H9 (cell line): ENCODE results near the gene AMPH. TPM values are rescaled to one million over a fixed set of nuclear protein-coding genes. Genes with fewer than 3 reads are reported as not detected.

Experiments
- DNase-seq: peaks from one replicate; pipeline ENCODE4 v3.0.0-alpha.2; 2017
- H2AFZ ChIP-seq: one replicate; pipeline ENCODE4 v1.6.1; 2013; ENCODE audit warnings: mild to moderate bottlenecking, low read length, control low read depth, moderate library complexity
- H2AK5ac ChIP-seq: 2 replicates; pipeline ENCODE4 v1.6.1; 2013; ENCODE audit warnings: low read length, control low read depth, mixed read lengths; ENCODE audit not compliant: insufficient read length
- H2BK120ac ChIP-seq: one replicate; pipeline ENCODE4 v1.6.1; 2013; ENCODE audit warnings: low read depth, mild to moderate bottlenecking, low read length, control low read depth, inconsistent platforms; ENCODE audit not compliant: poor library complexity, severe bottlenecking
- H2BK12ac ChIP-seq: 2 replicates; pipeline ENCODE4 v1.6.1; 2013; ENCODE audit warnings: low read length, control low read depth, mixed read lengths, low read depth; ENCODE audit not compliant: insufficient read length
- H2BK15ac ChIP-seq: 2 replicates; pipeline ENCODE4 v1.6.1; 2013; ENCODE audit warnings: low read depth, low read length, control low read depth
- H2BK20ac ChIP-seq: one replicate; pipeline ENCODE4 v1.6.1; 2013; ENCODE audit warnings: low read depth, mild to moderate bottlenecking, low read length, control low read depth, inconsistent platforms; ENCODE audit not compliant: poor library complexity, severe bottlenecking
- H2BK5ac ChIP-seq: 2 replicates; pipeline ENCODE4 v1.6.1; 2013; ENCODE audit warnings: low read length, control low read depth, mixed read lengths; ENCODE audit not compliant: insufficient read length
- H3K14ac ChIP-seq: 2 replicates; pipeline ENCODE4 v1.6.1; 2013; ENCODE audit warnings: low read length, control low read depth; ENCODE audit not compliant: insufficient read depth
- H3K18ac ChIP-seq: 2 replicates; pipeline ENCODE4 v1.6.1; 2013; ENCODE audit warnings: low read depth, mild to moderate bottlenecking, mixed read lengths, low read length, control low read depth; ENCODE audit not compliant: insufficient read length
- H3K23ac ChIP-seq: 2 replicates; pipeline ENCODE4 v1.6.1; 2013; ENCODE audit warnings: low read length, control low read depth, mixed read lengths, low read depth; ENCODE audit not compliant: insufficient read length
- H3K23me2 ChIP-seq: 2 replicates; pipeline ENCODE4 v1.6.1; 2013; ENCODE audit warnings: low read depth, mild to moderate bottlenecking, mixed read lengths, low read length, control low read depth; ENCODE audit not compliant: insufficient read length, poor library complexity, severe bottlenecking
- H3K27ac ChIP-seq: 2 replicates; pipeline ENCODE4 v1.5.1; 2013; ENCODE audit warnings: low read length, control low read depth, mixed read lengths, low read depth; ENCODE audit not compliant: insufficient read length
- H3K27me3 ChIP-seq: 2 replicates; pipeline ENCODE4 v1.6.1; 2013; ENCODE audit warnings: low read length, control low read depth, inconsistent platforms; ENCODE audit not compliant: insufficient read depth
- H3K4ac ChIP-seq: 2 replicates; pipeline ENCODE4 v1.6.1; 2013; ENCODE audit warnings: low read depth, mild to moderate bottlenecking, control low read depth, inconsistent platforms, low read length, moderate library complexity
- H3K4me1 ChIP-seq: 2 replicates; pipeline ENCODE4 v1.6.1; 2013; ENCODE audit warnings: low read length, control low read depth, inconsistent platforms; ENCODE audit not compliant: insufficient read depth
- H3K4me2 ChIP-seq: 2 replicates; pipeline ENCODE4 v1.6.1; 2013; ENCODE audit warnings: low read length, control low read depth, mixed read lengths; ENCODE audit not compliant: insufficient read length, insufficient read depth
- H3K56ac ChIP-seq: 2 replicates; pipeline ENCODE4 v1.6.1; 2013; ENCODE audit warnings: low read depth, mild to moderate bottlenecking, mixed read lengths, low read length, control low read depth; ENCODE audit not compliant: insufficient read length
- H3K79me1 ChIP-seq: 2 replicates; pipeline ENCODE4 v1.6.1; 2013; ENCODE audit warnings: low read depth, mild to moderate bottlenecking, moderate library complexity, low read length, control low read depth, inconsistent platforms; ENCODE audit not compliant: insufficient read depth, poor library complexity, severe bottlenecking
- H3K79me2 ChIP-seq: 2 replicates; pipeline ENCODE4 v1.6.1; 2013; ENCODE audit warnings: low read length, control low read depth, inconsistent platforms; ENCODE audit not compliant: insufficient read depth
- H3K9ac ChIP-seq: 2 replicates; pipeline ENCODE4 v1.6.1; 2013; ENCODE audit warnings: low read length, control low read depth, mixed read lengths; ENCODE audit not compliant: insufficient read length; ENCODE audit errors: extremely low read depth
- H3K9me3 ChIP-seq: one replicate; pipeline ENCODE4 v1.6.1; 2013; ENCODE audit warnings: low read depth, low read length, inconsistent platforms; ENCODE audit not compliant: control insufficient read depth
- H3T11ph ChIP-seq: one replicate; pipeline ENCODE4 v1.6.1; 2013; ENCODE audit warnings: mild to moderate bottlenecking, low read length, control low read depth, inconsistent platforms
- H4K20me1 ChIP-seq: one replicate; pipeline ENCODE4 v1.6.1; 2013; ENCODE audit not compliant: control insufficient read depth, insufficient read length, insufficient read depth
- H4K5ac ChIP-seq: 2 replicates; pipeline ENCODE4 v1.6.1; 2013; ENCODE audit warnings: low read depth, mild to moderate bottlenecking, mixed read lengths, low read length, control low read depth; ENCODE audit not compliant: insufficient read length
- H4K8ac ChIP-seq: replicated peaks from 2 replicates; pipeline ENCODE4 v1.6.1; 2013; ENCODE audit warnings: low read length, control low read depth, mixed read lengths, low read depth; ENCODE audit not compliant: insufficient read length
- H4K91ac ChIP-seq: 2 replicates; pipeline ENCODE4 v1.6.1; 2013; ENCODE audit warnings: low read depth, mild to moderate bottlenecking, moderate library complexity, mixed read lengths, low read length, control low read depth; ENCODE audit not compliant: insufficient read length
- H3K27ac Mint-ChIP-seq, 3 experiments: 2 replicates in 2 of 3; 3 replicates in 1 of 3; pipeline ENCODE4 v1.8.0; 2020 to 2021; ENCODE audit warnings: mixed read lengths in 3 of 3, mild to moderate bottlenecking in 1 of 3, moderate library complexity in 1 of 3
- H3K27me3 Mint-ChIP-seq: 2 replicates; pipeline ENCODE4 v1.8.0; 2021; ENCODE audit warnings: low read depth, mild to moderate bottlenecking, moderate library complexity, mixed read lengths
- H3K36me3 Mint-ChIP-seq, 3 experiments: 2 replicates in 2 of 3; 3 replicates in 1 of 3; pipeline ENCODE4 v1.8.0; 2020 to 2021; ENCODE audit warnings: low read depth in 3 of 3, mixed read lengths in 3 of 3; ENCODE audit not compliant: insufficient read depth in 1 of 3
- H3K4me1 Mint-ChIP-seq, 2 experiments: 2 replicates each; pipeline ENCODE4 v1.8.0; 2020; ENCODE audit warnings: mixed read lengths in 2 of 2
- H3K4me3 Mint-ChIP-seq, 2 experiments: 2 replicates in 1 of 2; 3 replicates in 1 of 2; pipeline ENCODE4 v1.8.0; 2020 to 2021; ENCODE audit warnings: mild to moderate bottlenecking in 2 of 2, mixed read lengths in 2 of 2, moderate library complexity in 1 of 2
- H3K9me3 Mint-ChIP-seq, 2 experiments: 2 replicates in 1 of 2; 3 replicates in 1 of 2; pipeline ENCODE4 v1.8.0; 2020; ENCODE audit warnings: mild to moderate bottlenecking in 2 of 2, mixed read lengths in 2 of 2, moderate library complexity in 1 of 2
- CTCF ChIP-seq: fragments of 200-600 bp; sonication (generic); conservative IDR thresholded peaks from 3 replicates; pipeline ENCODE4 v1.8.0; 2021; ENCODE audit warnings: antibody characterized with exemption, mild to moderate bottlenecking
- WGBS: extraction: QIAGEN DNeasy Blood & Tissue Kit; methylation state at CpG from one replicate; pipeline ENCODE4 v1.1.7; 2013; ENCODE audit warnings: missing lambda C conversion rate, low lambda C conversion rate, mixed read lengths; ENCODE audit not compliant: insufficient read length; ENCODE audit errors: extremely low coverage; 5-methylcytosine and 5-hydroxymethylcytosine counted together
- total RNA-seq: library from RNA; stranded (reverse); gene quantifications from 2 replicates; pipeline ENCODE4 v1.2.1, GENCODE V29; 2021

Gene AMPH
- total RNA-seq, 1 experiment from 2014 or later, result 4.8 TPM

GRCh38 chr7:38673795-38674194 lies 42.6 kb upstream of the AMPH start:
- H3K23me2 ChIP-seq, result no peaks in the 10 kb centered on the region
- H3K56ac ChIP-seq, result no peak overlapping the region
- H3T11ph ChIP-seq, result no peak overlapping the region
- no peak for TF ChIP-seq CTCF
- no peak overlapping the region for H3K18ac ChIP-seq
- Mint-ChIP-seq H3K9me3 (no peaks in the 10 kb centered on the region; a peak in 1 of 5 replicates), H3K4me3 (no peak overlapping the region), H3K27me3 (no peaks in the 10 kb centered on the region; the same call in 1 of the 2 replicates), H3K4me1 (peaks cover 3 to 5% of the 10 kb centered on the region in 2 experiments), H3K27ac (no peak overlapping the region), H3K36me3 (no peaks in the 10 kb centered on the region; a peak in 1 of 7 replicates)
- no peak overlapping the region for H3K4ac ChIP-seq
- H3K4me1 ChIP-seq, result no peaks in the 10 kb centered on the region
- H2BK15ac ChIP-seq, result no peak overlapping the region
- H3K79me2 ChIP-seq, result no peaks in the 10 kb centered on the region
- no peaks in the 10 kb centered on the region for H3K9me3 ChIP-seq
- H2AK5ac ChIP-seq, result no peak overlapping the region
- H2AFZ ChIP-seq, result no peak overlapping the region
- H2BK5ac ChIP-seq, result no peak overlapping the region
- no peak overlapping the region for H3K9ac ChIP-seq
- H3K27ac ChIP-seq, result no peak overlapping the region
- WGBS, result no CpG with 5 or more reads among the region's 3 CpGs
- H2BK120ac ChIP-seq, result no peak overlapping the region
- no peak overlapping the region for H3K14ac ChIP-seq
- H4K91ac ChIP-seq, result no peak overlapping the region
- no peak for DNase-seq
- H2BK12ac ChIP-seq, result no peak overlapping the region
- no peak overlapping the region for H4K5ac ChIP-seq
- H2BK20ac ChIP-seq, result no peak overlapping the region
- no peak overlapping the region for H3K23ac ChIP-seq
- H4K20me1 ChIP-seq, result no peaks in the 10 kb centered on the region
- H4K8ac ChIP-seq, result no peak overlapping the region
- H3K27me3 ChIP-seq, result no peaks in the 10 kb centered on the region
- H3K4me2 ChIP-seq, result no peak overlapping the region
- H3K79me1 ChIP-seq, result no peaks in the 10 kb centered on the region
